Measurements from ENCODE around the gene FAM90A26. TPM values are rescaled to one million over a fixed set of nuclear protein-coding genes. Genes with fewer than 3 reads are reported as not detected.
"Not testable (repeated sequence)": the region's sequence is repeated elsewhere in the genome, so short reads cannot be mapped to it uniquely, and the experiment has no call there.

Gene FAM90A26, protein sequence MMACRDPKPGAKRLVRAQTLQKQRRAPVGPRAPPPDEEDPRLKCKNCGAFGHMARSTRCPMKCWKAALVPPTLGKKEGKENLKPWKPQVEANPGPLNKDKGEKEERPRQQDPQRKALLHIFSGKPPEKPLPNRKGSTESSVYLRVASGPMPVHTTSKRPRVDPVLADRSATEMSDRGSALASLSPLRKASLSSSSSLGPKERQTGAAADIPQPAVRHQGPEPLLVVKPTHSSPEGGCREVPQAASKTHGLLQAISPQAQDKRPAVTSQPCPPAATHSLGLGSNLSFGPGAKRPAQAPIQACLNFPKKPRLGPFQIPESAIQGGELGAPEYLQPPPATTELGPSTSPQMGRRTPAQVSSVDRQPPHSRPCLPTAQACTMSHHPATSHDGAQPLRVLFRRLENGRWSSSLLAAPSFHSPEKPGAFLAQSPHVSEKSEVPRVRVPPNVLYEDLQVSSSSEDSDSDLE
- total RNA-seq (not detected), polyA plus RNA-seq (0.02 TPM)
- long read RNA-seq, donor 1, result 0 reads
- long read RNA-seq, donor 2, result 0 reads
- long read RNA-seq, donor 3, result 0 reads
- long read RNA-seq, donor 4, result 0 reads
- long read RNA-seq, donor 5, result 0 reads
- long read RNA-seq, donor 6, result 0 reads
- long read RNA-seq, donor 7, result 0 reads
- long read RNA-seq, donor 8, result 0 reads
- long read RNA-seq, donor 9, result 0 reads
- long read RNA-seq, donor 10, result 0 reads

DNA sequence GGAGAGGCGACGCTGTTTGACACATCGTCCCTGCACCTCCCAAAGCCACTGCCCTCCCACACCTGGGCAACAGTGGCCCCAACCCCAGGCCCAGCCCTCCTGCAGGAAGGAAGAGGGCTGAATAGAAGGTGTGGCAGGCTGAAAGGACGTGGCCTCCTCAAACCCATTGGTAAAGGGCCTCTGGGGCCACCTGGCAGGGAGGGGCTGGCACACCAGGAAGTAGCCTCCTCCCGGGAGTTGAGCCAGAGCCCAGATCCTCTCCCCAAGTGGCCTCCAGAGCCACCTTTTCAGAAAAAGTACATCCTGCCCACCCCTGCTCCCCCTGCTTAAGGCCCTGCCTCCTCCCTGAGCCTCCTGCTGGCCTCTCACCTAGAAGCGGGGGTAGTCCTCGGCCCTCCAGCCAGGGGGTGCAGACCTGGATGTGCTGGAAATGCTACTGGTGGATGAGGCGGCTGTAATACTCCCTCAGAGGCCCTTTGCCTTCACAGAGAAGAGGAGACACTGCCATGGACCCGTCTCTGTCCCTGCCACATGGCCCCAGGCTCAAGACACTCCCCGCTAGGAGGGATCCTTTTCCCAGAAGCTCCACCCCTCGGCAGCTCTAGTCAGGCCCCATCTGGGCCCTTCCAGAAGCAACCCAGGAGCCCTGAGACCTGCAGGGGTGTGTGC lies at the start of gene FAM90A26:
FAM90A26 (plus strand) TSS at position 619 of the 669 bp plus-strand sequence. CDS start 2,764 bp downstream, outside the sequence.
- not testable (repeated sequence) for H3K27me3 ChIP-seq (ENCODE audit: control insufficient read depth in 2 of 2, insufficient read depth in 1 of 2, low read length in 1 of 2); H3K4me1 ChIP-seq (ENCODE audit: control insufficient read depth in 2 of 2, insufficient read depth in 2 of 2, low read length in 2 of 2); DNase-seq (ENCODE audit: low read depth in 6 of 9, low spot score in 9 of 9); H3K4me3 ChIP-seq (ENCODE audit: low read length in 2 of 2); H3K36me3 ChIP-seq (ENCODE audit: control insufficient read depth in 2 of 2, insufficient read depth in 2 of 2, low read length in 1 of 2); H3K27ac ChIP-seq (ENCODE audit: low read depth in 1 of 2, low read length in 1 of 2); H3K9me3 ChIP-seq (ENCODE audit: control insufficient read depth in 2 of 2, insufficient read depth in 1 of 2, low read length in 1 of 2)
- WGBS, result 81% methylated on average over 10 of the region's 11 CpGs

DNA sequence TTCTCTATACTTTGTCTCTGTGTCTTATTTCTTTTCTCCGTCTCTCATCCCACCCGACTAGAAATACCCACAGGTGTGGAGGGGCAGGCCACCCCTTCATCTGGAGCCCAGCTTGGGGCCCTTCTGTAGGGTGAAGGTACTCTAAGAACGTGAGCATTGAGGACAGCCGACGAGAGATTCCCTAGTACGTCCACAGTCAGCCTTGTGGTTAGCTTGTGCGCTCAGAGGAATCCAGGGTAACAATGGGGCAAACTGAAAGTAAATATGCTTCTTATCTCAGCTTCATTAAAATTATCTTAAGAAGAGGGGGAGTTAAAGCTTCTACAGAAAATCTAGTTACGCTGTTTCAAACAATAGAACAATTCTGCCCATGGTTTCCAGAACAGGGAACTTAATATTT lies 47.5 kb upstream of the FAM90A26 start:
- not testable (repeated sequence) for DNase-seq (ENCODE audit: low read depth in 6 of 9, low spot score in 9 of 9); H3K4me3 ChIP-seq (ENCODE audit: low read length in 2 of 2); H3K36me3 ChIP-seq (ENCODE audit: control insufficient read depth in 2 of 2, insufficient read depth in 2 of 2, low read length in 1 of 2); H3K27me3 ChIP-seq (ENCODE audit: control insufficient read depth in 2 of 2, insufficient read depth in 1 of 2, low read length in 1 of 2); H3K4me1 ChIP-seq (ENCODE audit: control insufficient read depth in 2 of 2, insufficient read depth in 2 of 2, low read length in 2 of 2); H3K27ac ChIP-seq (ENCODE audit: low read depth in 1 of 2, low read length in 1 of 2); H3K9me3 ChIP-seq (ENCODE audit: control insufficient read depth in 2 of 2, insufficient read depth in 1 of 2, low read length in 1 of 2)
- 86% methylated on average over 8 of the region's 8 CpGs for WGBS

DNA sequence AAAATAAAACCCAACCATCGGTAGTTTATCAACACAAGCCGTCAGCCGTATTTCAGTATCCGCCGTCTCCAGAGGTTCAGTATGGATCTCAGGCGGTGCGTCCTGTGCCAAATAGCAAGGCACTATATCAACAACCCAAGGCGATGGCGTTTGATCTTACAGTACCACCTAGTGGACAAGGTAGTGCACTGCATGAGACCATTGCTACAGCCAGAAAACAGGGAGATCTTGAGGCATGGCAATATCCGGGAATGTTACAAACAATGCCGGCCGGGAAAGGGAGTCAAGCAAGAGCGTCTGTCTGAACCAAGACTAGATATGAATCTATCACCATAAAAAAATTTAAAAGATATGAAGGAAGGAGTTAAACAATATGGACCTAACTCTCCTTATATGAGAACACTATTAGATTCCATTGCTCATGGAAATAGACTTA lies 46.6 kb upstream of the FAM90A26 start:
- not testable (repeated sequence) for H3K36me3 ChIP-seq (ENCODE audit: control insufficient read depth in 2 of 2, insufficient read depth in 2 of 2, low read length in 1 of 2); H3K4me3 ChIP-seq (ENCODE audit: low read length in 2 of 2); H3K9me3 ChIP-seq (ENCODE audit: control insufficient read depth in 2 of 2, insufficient read depth in 1 of 2, low read length in 1 of 2); H3K27me3 ChIP-seq (ENCODE audit: control insufficient read depth in 2 of 2, insufficient read depth in 1 of 2, low read length in 1 of 2); H3K4me1 ChIP-seq (ENCODE audit: control insufficient read depth in 2 of 2, insufficient read depth in 2 of 2, low read length in 2 of 2); H3K27ac ChIP-seq (ENCODE audit: low read depth in 1 of 2, low read length in 1 of 2)
- WGBS, result 10% methylated on average over 13 of the region's 13 CpGs
- DNase-seq (ENCODE audit: low read depth in 6 of 9, low spot score in 9 of 9), result peak in 5 of 9 donors; percentile 4 to 49 (median 8)

DNA sequence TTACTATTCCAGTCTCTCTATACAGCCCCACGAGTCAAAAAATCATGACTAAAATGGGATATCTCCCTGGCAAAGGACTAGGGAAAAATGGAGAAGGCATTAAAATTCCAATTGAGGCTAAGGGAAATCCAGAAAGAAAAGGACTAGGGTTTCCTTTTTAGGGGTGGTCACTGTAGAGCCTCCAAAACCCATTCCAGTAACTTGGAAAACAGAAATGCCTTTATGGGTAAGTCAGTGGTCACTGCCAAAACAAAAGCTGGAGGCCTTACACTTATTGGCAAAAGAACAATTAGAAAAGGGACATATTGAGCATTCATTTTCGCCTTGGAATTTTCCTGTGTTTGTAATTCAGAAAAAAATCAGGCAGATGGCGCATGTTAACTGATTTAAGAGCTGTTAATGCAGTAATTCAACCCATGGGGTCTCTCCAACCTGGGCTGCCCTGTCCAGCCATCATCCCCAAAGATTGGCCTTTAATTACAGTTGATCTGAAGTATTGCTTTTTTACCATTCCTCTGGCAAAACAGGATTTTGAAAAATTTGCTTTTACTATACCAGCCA lies 44.5 kb upstream of the FAM90A26 start:
- not testable (repeated sequence) for H3K4me1 ChIP-seq (ENCODE audit: control insufficient read depth in 2 of 2, insufficient read depth in 2 of 2, low read length in 2 of 2); H3K4me3 ChIP-seq (ENCODE audit: low read length in 2 of 2); H3K9me3 ChIP-seq (ENCODE audit: control insufficient read depth in 2 of 2, insufficient read depth in 1 of 2, low read length in 1 of 2); H3K27me3 ChIP-seq (ENCODE audit: control insufficient read depth in 2 of 2, insufficient read depth in 1 of 2, low read length in 1 of 2); H3K36me3 ChIP-seq (ENCODE audit: control insufficient read depth in 2 of 2, insufficient read depth in 2 of 2, low read length in 1 of 2); DNase-seq (ENCODE audit: low read depth in 6 of 9, low spot score in 9 of 9); H3K27ac ChIP-seq (ENCODE audit: low read depth in 1 of 2, low read length in 1 of 2)
- WGBS, result 83% methylated on average over 3 of the region's 3 CpGs

DNA sequence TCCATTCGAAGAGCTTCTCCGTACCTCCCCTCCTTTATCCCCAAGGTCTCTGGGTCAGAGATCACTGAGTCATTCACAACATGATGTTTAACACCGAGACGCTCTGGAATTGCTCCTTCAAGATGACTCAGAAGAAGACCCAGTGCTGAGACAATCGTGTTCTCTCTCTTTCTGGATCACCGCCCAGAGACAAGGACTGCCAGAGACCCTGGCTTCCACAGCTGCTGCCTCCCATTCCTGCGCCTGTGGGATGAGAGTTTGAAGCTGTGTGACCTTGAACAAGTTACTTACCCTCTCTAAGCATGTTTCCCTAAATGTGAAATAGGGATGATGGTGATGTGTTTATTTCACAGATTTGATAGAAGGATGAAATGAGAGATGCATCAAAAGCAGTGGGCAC lies 38.8 kb upstream of the FAM90A26 start:
- not testable (repeated sequence) for H3K27ac ChIP-seq (ENCODE audit: low read depth in 1 of 2, low read length in 1 of 2); H3K27me3 ChIP-seq (ENCODE audit: control insufficient read depth in 2 of 2, insufficient read depth in 1 of 2, low read length in 1 of 2); DNase-seq (ENCODE audit: low read depth in 6 of 9, low spot score in 9 of 9); H3K4me3 ChIP-seq (ENCODE audit: low read length in 2 of 2); H3K36me3 ChIP-seq (ENCODE audit: control insufficient read depth in 2 of 2, insufficient read depth in 2 of 2, low read length in 1 of 2); H3K4me1 ChIP-seq (ENCODE audit: control insufficient read depth in 2 of 2, insufficient read depth in 2 of 2, low read length in 2 of 2); H3K9me3 ChIP-seq (ENCODE audit: control insufficient read depth in 2 of 2, insufficient read depth in 1 of 2, low read length in 1 of 2)
- WGBS, result 96% methylated on average over 7 of the region's 7 CpGs

DNA sequence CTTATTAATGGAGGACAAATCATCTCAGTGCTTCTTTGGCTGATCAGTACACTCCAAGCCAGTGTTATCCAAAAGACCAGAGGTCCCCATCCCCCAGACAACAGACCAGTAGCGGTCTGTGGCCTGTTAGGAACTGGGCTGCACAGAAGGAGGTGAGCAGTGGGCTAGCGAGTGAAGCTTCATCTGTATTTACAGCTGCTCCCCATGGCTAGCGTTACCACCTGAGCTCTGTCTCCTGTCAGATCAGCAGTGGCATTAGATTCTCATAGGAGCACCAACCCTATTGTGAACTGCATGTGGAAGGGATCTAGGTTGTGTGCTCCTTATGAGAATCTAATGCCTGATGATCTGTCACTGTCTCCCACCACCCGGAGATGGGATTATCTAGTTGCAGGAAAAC lies 37.4 kb upstream of the FAM90A26 start:
- 91% methylated on average over 4 of the region's 4 CpGs for WGBS
- not testable (repeated sequence) for H3K27ac ChIP-seq (ENCODE audit: low read depth in 1 of 2, low read length in 1 of 2); H3K4me3 ChIP-seq (ENCODE audit: low read length in 2 of 2); H3K27me3 ChIP-seq (ENCODE audit: control insufficient read depth in 2 of 2, insufficient read depth in 1 of 2, low read length in 1 of 2); H3K36me3 ChIP-seq (ENCODE audit: control insufficient read depth in 2 of 2, insufficient read depth in 2 of 2, low read length in 1 of 2); H3K4me1 ChIP-seq (ENCODE audit: control insufficient read depth in 2 of 2, insufficient read depth in 2 of 2, low read length in 2 of 2); H3K9me3 ChIP-seq (ENCODE audit: control insufficient read depth in 2 of 2, insufficient read depth in 1 of 2, low read length in 1 of 2); DNase-seq (ENCODE audit: low read depth in 6 of 9, low spot score in 9 of 9)

DNA sequence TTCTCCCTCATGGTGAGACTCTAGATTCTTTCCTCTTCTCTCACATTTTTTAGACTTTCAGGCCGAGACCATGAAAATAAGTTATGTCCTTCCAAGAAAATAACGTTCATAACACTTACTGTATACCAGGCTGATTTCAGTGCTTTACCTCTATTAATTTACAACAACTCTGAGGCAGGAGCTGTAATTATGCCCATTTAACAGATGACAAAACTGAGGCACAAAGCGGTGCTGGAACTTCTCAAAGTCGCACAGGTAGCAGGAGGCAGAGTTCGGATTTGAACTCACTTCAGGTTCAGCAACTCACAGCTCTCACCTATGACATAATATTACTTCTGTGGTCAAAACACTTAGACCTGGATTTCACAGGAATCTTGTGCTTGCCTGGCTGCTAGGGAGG lies 36.2 kb upstream of the FAM90A26 start:
- not testable (repeated sequence) for H3K4me1 ChIP-seq (ENCODE audit: control insufficient read depth in 2 of 2, insufficient read depth in 2 of 2, low read length in 2 of 2); DNase-seq (ENCODE audit: low read depth in 6 of 9, low spot score in 9 of 9); H3K9me3 ChIP-seq (ENCODE audit: control insufficient read depth in 2 of 2, insufficient read depth in 1 of 2, low read length in 1 of 2); H3K4me3 ChIP-seq (ENCODE audit: low read length in 2 of 2); H3K27me3 ChIP-seq (ENCODE audit: control insufficient read depth in 2 of 2, insufficient read depth in 1 of 2, low read length in 1 of 2); H3K27ac ChIP-seq (ENCODE audit: low read depth in 1 of 2, low read length in 1 of 2); H3K36me3 ChIP-seq (ENCODE audit: control insufficient read depth in 2 of 2, insufficient read depth in 2 of 2, low read length in 1 of 2)
- 98% methylated on average over 5 of the region's 5 CpGs for WGBS

DNA sequence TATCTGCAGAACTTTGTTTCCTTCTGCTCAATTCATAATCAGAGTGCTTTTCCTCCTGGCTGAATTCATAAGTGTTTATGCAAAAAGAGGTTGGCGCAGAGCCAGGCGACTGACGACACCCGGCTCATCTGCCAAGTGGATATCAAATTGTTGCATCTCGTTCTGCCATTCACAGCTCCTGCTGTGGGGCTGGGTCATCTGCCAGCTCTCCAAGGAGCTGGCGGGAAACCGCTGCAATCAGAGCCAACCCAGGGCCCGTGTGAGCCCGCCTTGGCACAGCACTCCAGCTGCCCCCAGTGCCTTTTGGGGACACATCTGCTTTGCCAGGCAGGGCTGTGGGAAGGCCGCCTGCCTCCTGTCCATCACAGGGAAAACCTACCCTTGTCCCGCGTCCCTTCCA lies 35.7 kb upstream of the FAM90A26 start:
- not testable (repeated sequence) for H3K27me3 ChIP-seq (ENCODE audit: control insufficient read depth in 2 of 2, insufficient read depth in 1 of 2, low read length in 1 of 2); H3K4me1 ChIP-seq (ENCODE audit: control insufficient read depth in 2 of 2, insufficient read depth in 2 of 2, low read length in 2 of 2); DNase-seq (ENCODE audit: low read depth in 6 of 9, low spot score in 9 of 9); H3K27ac ChIP-seq (ENCODE audit: low read depth in 1 of 2, low read length in 1 of 2); H3K36me3 ChIP-seq (ENCODE audit: control insufficient read depth in 2 of 2, insufficient read depth in 2 of 2, low read length in 1 of 2); H3K9me3 ChIP-seq (ENCODE audit: control insufficient read depth in 2 of 2, insufficient read depth in 1 of 2, low read length in 1 of 2); H3K4me3 ChIP-seq (ENCODE audit: low read length in 2 of 2)
- whole genome bisulfite sequencing, result 83% methylated on average over 12 of the region's 12 CpGs

DNA sequence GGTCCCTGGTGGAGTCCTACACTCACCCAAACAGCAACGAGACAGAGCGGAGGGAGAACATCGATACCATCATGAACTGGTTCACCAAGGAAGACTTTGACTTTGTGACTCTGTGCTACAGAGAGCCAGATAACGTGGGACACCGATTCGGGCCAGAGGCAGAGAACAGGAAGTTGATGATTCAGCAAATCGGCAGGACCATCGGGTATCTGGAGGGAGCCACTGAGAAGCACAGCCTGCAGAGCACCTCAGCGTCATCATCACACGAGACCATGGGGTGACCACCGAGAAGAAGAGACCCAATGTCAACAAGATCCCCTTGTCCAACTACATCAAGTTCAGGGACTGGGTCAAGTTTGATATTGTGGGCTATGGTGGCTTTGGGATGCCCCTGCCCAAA lies 29.2 kb upstream of the FAM90A26 start:
- not testable (repeated sequence) for DNase-seq (ENCODE audit: low read depth in 6 of 9, low spot score in 9 of 9); H3K9me3 ChIP-seq (ENCODE audit: control insufficient read depth in 2 of 2, insufficient read depth in 1 of 2, low read length in 1 of 2); H3K27me3 ChIP-seq (ENCODE audit: control insufficient read depth in 2 of 2, insufficient read depth in 1 of 2, low read length in 1 of 2); H3K4me3 ChIP-seq (ENCODE audit: low read length in 2 of 2); H3K27ac ChIP-seq (ENCODE audit: low read depth in 1 of 2, low read length in 1 of 2); H3K36me3 ChIP-seq (ENCODE audit: control insufficient read depth in 2 of 2, insufficient read depth in 2 of 2, low read length in 1 of 2); H3K4me1 ChIP-seq (ENCODE audit: control insufficient read depth in 2 of 2, insufficient read depth in 2 of 2, low read length in 2 of 2)
- 92% methylated on average over 11 of the region's 11 CpGs for WGBS

Data from thymus (tissue), 14 donors.